B cell (primary cell): ENCODE data around the gene OTUD5. TPM values are rescaled to one million over a fixed set of nuclear protein-coding genes. Genes with fewer than 3 reads are reported as not detected.

Experiments used
- ATAC-seq: fragments of 200-7000 bp; cut with Tn5 transposase; one replicate; pipeline ENCODE4 v1.10.0; 2021; ENCODE audit warnings: low read depth, mild to moderate bottlenecking, moderate number of reproducible peaks, moderate library complexity
- CTCF ChIA-PET: fragments of 350-600 bp; sonication (Branson Sonifier 250); formaldehyde crosslinking; loops from one replicate; lab custom pipeline; 2021; ENCODE audit warnings: antibody characterized with exemption, inconsistent platforms; lab: Charles Lee
- POLR2A ChIA-PET: fragments of 350-600 bp; sonication (Branson Sonifier 250); formaldehyde crosslinking; loops from one replicate; lab custom pipeline; 2021; ENCODE audit warnings: antibody characterized with exemption; lab: Charles Lee
- DNase-seq: peaks from one replicate; pipeline ENCODE4 v3.0.0; 2013
- H2AFZ ChIP-seq: 2 replicates; pipeline ENCODE4 v1.6.1; 2012; ENCODE audit warnings: mild to moderate bottlenecking, low read depth, low read length; ENCODE audit not compliant: insufficient read depth, poor library complexity, severe bottlenecking
- H3K27ac ChIP-seq, 2 donors: 1 replicate in 1 of 2; 2 replicates in 1 of 2; pipeline ENCODE4 v1.5.1; 2012 to 2013; ENCODE audit warnings: low read length in 2 of 2, mild to moderate bottlenecking in 2 of 2, moderate library complexity in 1 of 2
- H3K27me3 ChIP-seq, 4 experiments: fragments of 200-600 bp in 1 of 4; sonication (generic) in 1 of 4; replicated peaks in 1 of 4; 1 replicate in 2 of 4; 2 replicates in 2 of 4; pipeline versions ENCODE4 v1.6.1 to v1.7.0; 2013 to 2016; ENCODE audit warnings: low read length in 3 of 4, mild to moderate bottlenecking in 2 of 4, mixed read lengths in 1 of 4, moderate library complexity in 1 of 4; ENCODE audit not compliant: insufficient read depth in 4 of 4, control insufficient read depth in 3 of 4; ENCODE audit errors: control extremely low read depth in 1 of 4
- H3K36me3 ChIP-seq, 2 experiments: replicated peaks in 1 of 2; 1 replicate in 1 of 2; 2 replicates in 1 of 2; pipeline versions ENCODE4 v1.6.1 to v1.7.1; 2013; ENCODE audit warnings: low read length in 1 of 2; ENCODE audit not compliant: insufficient read depth in 2 of 2, control insufficient read depth in 1 of 2; ENCODE audit errors: control extremely low read depth in 1 of 2, extremely low read depth in 1 of 2
- H3K4me1 ChIP-seq, 2 donors: fragments of 200-600 bp in 1 of 2; sonication (generic) in 1 of 2; 1 replicate in 1 of 2; 2 replicates in 1 of 2; pipeline versions ENCODE4 v1.5.1 to v1.6.1; 2013 to 2017; ENCODE audit warnings: low read length in 2 of 2; ENCODE audit not compliant: control insufficient read depth in 2 of 2, insufficient read depth in 2 of 2
- H3K4me2 ChIP-seq: replicated peaks from 2 replicates; pipeline ENCODE3; 2012; ENCODE audit warnings: mild to moderate bottlenecking, low read depth, low read length; ENCODE audit not compliant: poor library complexity, severe bottlenecking
- H3K4me3 ChIP-seq, 5 experiments: fragments of 200-600 bp in 1 of 5; sonication (generic) in 1 of 5; 1 replicate in 3 of 5; 2 replicates in 2 of 5; pipeline versions ENCODE4 v1.5.1 to v1.7.0; 2011 to 2016; ENCODE audit warnings: low read length in 4 of 5, mild to moderate bottlenecking in 4 of 5, low read depth in 2 of 5, control low read depth in 1 of 5, moderate library complexity in 1 of 5; ENCODE audit not compliant: insufficient read depth in 1 of 5; ENCODE audit errors: control extremely low read depth in 1 of 5, extremely low read depth in 1 of 5
- H3K79me2 ChIP-seq: fragments of 200-600 bp; sonication (generic); one replicate; pipeline ENCODE4 v1.6.0; 2016; ENCODE audit warnings: low read length; ENCODE audit not compliant: control insufficient read depth, insufficient read depth
- H3K9ac ChIP-seq: fragments of 200-600 bp; sonication (generic); 2 replicates; pipeline ENCODE4 v1.6.1; 2017; ENCODE audit warnings: mild to moderate bottlenecking, low read length, moderate library complexity
- H3K9me3 ChIP-seq, 3 donors: one replicate each; pipeline versions ENCODE4 v1.6.1 to v1.7.1; 2013; ENCODE audit warnings: low read length in 2 of 3; ENCODE audit not compliant: control insufficient read depth in 2 of 3, insufficient read depth in 1 of 3; ENCODE audit errors: control extremely low read depth in 1 of 3
- H4K20me1 ChIP-seq: 2 replicates; pipeline ENCODE4 v1.6.0; 2012; ENCODE audit warnings: mild to moderate bottlenecking, low read length; ENCODE audit not compliant: insufficient read depth, control insufficient read depth, poor library complexity, severe bottlenecking
- H3K27ac Mint-ChIP-seq: one replicate; pipeline ENCODE4 v1.8.0; 2021; ENCODE audit warnings: mixed read lengths
- H3K27me3 Mint-ChIP-seq: one replicate; pipeline ENCODE4 v1.8.0; 2021; ENCODE audit warnings: mixed read lengths
- H3K4me1 Mint-ChIP-seq: one replicate; pipeline ENCODE4 v1.8.0; 2021; ENCODE audit warnings: mixed read lengths
- H3K4me3 Mint-ChIP-seq: one replicate; pipeline ENCODE4 v1.8.0; 2021; ENCODE audit warnings: mixed read lengths
- H3K9me3 Mint-ChIP-seq: one replicate; pipeline ENCODE4 v1.8.0; 2022; ENCODE audit warnings: mixed read lengths; ENCODE audit not compliant: insufficient read depth
- EZH2 ChIP-seq: IDR thresholded peaks from 2 replicates; pipeline ENCODE4 v1.6.1; 2012; ENCODE audit warnings: borderline replicate concordance, low read depth, mild to moderate bottlenecking, moderate library complexity, low read length; ENCODE audit not compliant: insufficient read depth, poor library complexity, severe bottlenecking
- WGBS: methylation state at CpG from one replicate; pipeline ENCODE4 v1.1.5; 2013; ENCODE audit warnings: missing lambda C conversion rate; ENCODE audit not compliant: insufficient coverage; 5-methylcytosine and 5-hydroxymethylcytosine counted together
- intact Hi-C: fragments of 100-400 bp; cut with micrococcal nuclease; formaldehyde crosslinking; loops from one replicate; pipeline ENCODE4 v1.10.0; 2022
- polyA plus RNA-seq: library from polyadenylated mRNA; depleted of rRNA; stranded (reverse); fragments of >200 nt; gene quantifications from 2 replicates; pipeline ENCODE4 v1.2.3, GENCODE V29; 2012
- total RNA-seq, 2 donors: library from RNA; stranded (reverse); fragments of 120-200 nt in 1 of 2; gene quantifications; 1 replicate in 1 of 2; 2 replicates in 1 of 2; pipeline versions ENCODE4 v1.2.3 to v1.2.4, GENCODE V29; 2013 to 2022
- TF ChIP-seq, protein P1 (sequence below): fragments of 200-600 bp; IDR thresholded peaks from one replicate; pipeline ENCODE4 v1.8.0; 2022; ENCODE audit warnings: antibody characterized with exemption, mild to moderate bottlenecking

The OTUD5 gene
- total and polyA plus RNA-seq, 2 donors (not counting 1 experiment from before 2014, with no cell fraction given), result 105 to 116 TPM

DNA sequence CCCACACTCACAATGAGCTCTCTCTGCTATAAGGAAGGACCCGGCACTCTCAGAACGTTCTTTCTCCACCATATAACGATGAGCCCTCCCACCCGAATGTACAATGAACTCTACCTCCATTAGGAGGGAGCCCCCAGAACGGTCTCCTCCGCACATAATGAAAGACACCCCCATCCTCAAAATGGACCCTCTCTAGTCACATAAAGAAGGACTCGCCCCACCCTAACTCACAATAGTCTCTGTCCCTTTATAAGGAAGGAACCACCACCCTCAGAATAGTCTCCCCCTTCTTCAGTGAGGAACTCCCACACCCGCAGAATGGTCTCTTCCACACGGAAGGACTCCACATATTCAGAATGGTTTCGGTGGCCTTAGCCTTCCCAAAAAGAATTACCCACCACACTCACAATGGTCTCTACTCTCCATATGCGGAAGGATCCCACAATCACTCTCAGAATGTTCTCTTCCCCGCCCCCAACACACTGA is 46.4 kb downstream of the OTUD5 start:
- ChIA-PET CTCF (interaction anchor here (0.8 to 1.5 kb wide), 4 partner anchors 19 to 263 kb away, joined by 4 to 5 read pairs (median 5); partner anchors contain the start of gene OTUD5), POLR2A (interaction anchor here (1.2 to 2.6 kb wide), 5 partner anchors 8 to 46 kb away, joined by 3 to 29 read pairs (median 6); partner anchors contain the start of gene OTUD5)
- ATAC-seq, result peak; percentile 10
- no peak for TF ChIP-seq EZH2
- TF ChIP-seq, protein P1, sequence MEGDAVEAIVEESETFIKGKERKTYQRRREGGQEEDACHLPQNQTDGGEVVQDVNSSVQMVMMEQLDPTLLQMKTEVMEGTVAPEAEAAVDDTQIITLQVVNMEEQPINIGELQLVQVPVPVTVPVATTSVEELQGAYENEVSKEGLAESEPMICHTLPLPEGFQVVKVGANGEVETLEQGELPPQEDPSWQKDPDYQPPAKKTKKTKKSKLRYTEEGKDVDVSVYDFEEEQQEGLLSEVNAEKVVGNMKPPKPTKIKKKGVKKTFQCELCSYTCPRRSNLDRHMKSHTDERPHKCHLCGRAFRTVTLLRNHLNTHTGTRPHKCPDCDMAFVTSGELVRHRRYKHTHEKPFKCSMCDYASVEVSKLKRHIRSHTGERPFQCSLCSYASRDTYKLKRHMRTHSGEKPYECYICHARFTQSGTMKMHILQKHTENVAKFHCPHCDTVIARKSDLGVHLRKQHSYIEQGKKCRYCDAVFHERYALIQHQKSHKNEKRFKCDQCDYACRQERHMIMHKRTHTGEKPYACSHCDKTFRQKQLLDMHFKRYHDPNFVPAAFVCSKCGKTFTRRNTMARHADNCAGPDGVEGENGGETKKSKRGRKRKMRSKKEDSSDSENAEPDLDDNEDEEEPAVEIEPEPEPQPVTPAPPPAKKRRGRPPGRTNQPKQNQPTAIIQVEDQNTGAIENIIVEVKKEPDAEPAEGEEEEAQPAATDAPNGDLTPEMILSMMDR, result no peak
- Histone ChIP-seq H3K9me3 (no peaks in the 10 kb centered on the region), H3K4me2 (peak overlapping the region; percentile 77), H3K9ac (peak overlapping the region; percentile 72), H3K79me2 (peaks cover 27% of the 10 kb centered on the region), H3K27ac (peak overlapping the region; percentile 86 to 90), H3K27me3 (no peaks in the 10 kb centered on the region), H2AFZ (peak overlapping the region; percentile 37), H3K36me3 (peaks cover 0 to 32% of the 10 kb centered on the region in 2 experiments), H3K4me1 (peaks cover 23 to 42% of the 10 kb centered on the region in 2 donors), H3K4me3 (peak overlapping the region; percentile 60 to 78 (median 66)), H4K20me1 (peaks cover 29% of the 10 kb centered on the region)
- Mint-ChIP-seq H3K27ac (peak overlapping the region; percentile 88), H3K4me3 (peak overlapping the region; percentile 86), H3K27me3 (no peaks in the 10 kb centered on the region), H3K9me3 (no peaks in the 10 kb centered on the region), H3K4me1 (peaks cover 45% of the 10 kb centered on the region)
- DNase-seq, result no peak
- 0% methylated on average over 8 of the region's 12 CpGs for WGBS
- intact Hi-C loops, result loop anchor here (1.0 to 10.0 kb wide), 4 partner anchors 14 to 1696 kb away; partner anchors contain the start of genes CDK16, ELK1, PQBP1 and SUV39H1

- ChIA-PET CTCF (no interaction called here), POLR2A (interaction anchor here (2.1 kb wide), 1 partner anchor 18 kb away, joined by 6 read pairs; no protein-coding TSS in a partner anchor)
- no peaks in the 10 kb centered on the region for H3K9me3 Mint-ChIP-seq
- no peak overlapping the region for H3K4me3 Mint-ChIP-seq
- no peaks in the 10 kb centered on the region for H3K27me3 Mint-ChIP-seq
- H3K4me2 ChIP-seq, result no peak overlapping the region
- DNase-seq, result no peak
- peaks cover 0 to 21% of the 10 kb centered on the region in 2 experiments for H3K36me3 ChIP-seq
- peaks cover 17% of the 10 kb centered on the region for H4K20me1 ChIP-seq
- peaks cover 36% of the 10 kb centered on the region for H3K4me1 Mint-ChIP-seq
- 95% methylated on average over 4 of the region's 17 CpGs for WGBS
- H3K79me2 ChIP-seq, result peaks cover 16% of the 10 kb centered on the region
- peaks cover 12 to 31% of the 10 kb centered on the region in 2 donors for H3K4me1 ChIP-seq
- no peak overlapping the region for H3K27ac ChIP-seq
- no peak overlapping the region for H3K27ac Mint-ChIP-seq
- H3K4me3 ChIP-seq, result no peak overlapping the region
- TF ChIP-seq, protein P1, result no peak
- TF ChIP-seq EZH2, result no peak
- H3K9me3 ChIP-seq, result no peaks in the 10 kb centered on the region
- intact Hi-C loops, result loop anchor here (10.0 kb wide), 2 partner anchors 1255 to 1695 kb away; partner anchors contain the start of genes CDK16, ELK1 and UXT
- ATAC-seq, result no peak
- no peaks in the 10 kb centered on the region for H3K27me3 ChIP-seq
- H2AFZ ChIP-seq, result no peak overlapping the region
- H3K9ac ChIP-seq, result no peak overlapping the region
These were observed 47.6 kb downstream of the OTUD5 start for GRCh38 chrX:48909703-48910294.
